ENCODE data around the gene ANKRD18B.
"Not testable (repeated sequence)": the region's sequence is repeated elsewhere in the genome, so short reads cannot be mapped to it uniquely, and the experiment has no call there.

The ANKRD18B gene

GRCh38 chr9:33523397-33524305 is at the start of gene ANKRD18B:
TSS of gene ANKRD18B (plus strand) at chr9:33524251. CDS start at chr9:33524490, 239 bp downstream.
- DNase-seq, result peak; percentile 83

DNA sequence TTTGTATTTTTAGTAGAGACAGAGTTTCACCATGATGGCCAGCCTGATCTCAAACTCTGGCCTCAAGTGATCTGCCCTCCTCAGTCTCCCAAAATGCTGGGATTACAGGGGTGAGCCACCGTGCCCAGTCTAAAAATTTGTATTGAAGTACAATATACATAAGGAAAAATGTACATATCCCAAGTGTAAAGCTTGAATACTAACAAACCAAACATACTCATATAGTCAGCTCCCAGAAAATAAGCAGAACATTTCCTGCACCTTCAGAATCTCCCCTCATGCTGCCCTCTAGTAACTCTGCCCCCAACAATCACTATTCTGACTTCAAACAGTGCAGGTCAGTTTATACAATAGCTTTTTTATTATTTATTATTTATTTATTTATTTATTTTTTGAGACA is 48.7 kb upstream of the ANKRD18B start:
- DNase-seq, result no peak

DNA sequence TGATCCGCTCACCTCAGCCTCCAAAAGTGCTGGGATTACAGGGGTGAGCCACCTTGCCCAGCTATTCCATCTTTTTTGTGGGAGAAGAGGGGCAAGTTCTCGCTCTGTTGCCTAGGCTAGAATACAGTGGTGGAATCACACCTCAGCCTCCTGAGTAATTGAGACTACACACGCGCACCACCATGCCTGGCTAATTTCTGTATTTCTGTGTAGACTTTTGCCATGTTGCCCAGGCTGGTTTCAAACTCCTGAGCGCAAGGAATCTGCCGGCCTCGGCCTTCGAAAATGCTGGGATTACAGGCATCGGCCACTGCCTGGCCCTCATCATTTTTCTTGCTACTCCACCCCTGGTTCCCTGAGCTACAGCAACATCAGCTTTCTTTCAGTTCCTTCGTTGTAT is 47.5 kb upstream of the ANKRD18B start:
- no peak for DNase-seq

DNA sequence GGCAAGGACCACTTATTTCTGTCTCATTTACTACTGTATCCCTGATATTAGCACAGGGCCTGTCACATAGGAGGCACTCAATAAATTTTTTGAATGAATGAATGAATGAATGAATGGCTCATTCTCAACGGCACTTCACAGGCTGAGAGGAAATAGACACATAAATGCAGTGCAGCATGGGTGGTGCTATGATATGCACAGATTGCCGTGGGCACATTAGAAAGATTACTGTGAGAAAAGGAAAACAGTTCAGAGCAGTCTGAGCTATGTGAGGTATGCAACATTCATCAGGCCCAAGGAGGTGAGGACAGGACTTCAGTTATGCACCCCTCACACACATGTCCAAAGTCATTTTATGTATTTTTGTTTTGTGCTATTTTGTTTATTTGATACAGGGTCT is 43.9 kb upstream of the ANKRD18B start:
- no peak for DNase-seq

- DNase-seq, result no peak
These were observed 43.1 kb upstream of the ANKRD18B start for GRCh38 chr9:33480976-33481375.

DNA sequence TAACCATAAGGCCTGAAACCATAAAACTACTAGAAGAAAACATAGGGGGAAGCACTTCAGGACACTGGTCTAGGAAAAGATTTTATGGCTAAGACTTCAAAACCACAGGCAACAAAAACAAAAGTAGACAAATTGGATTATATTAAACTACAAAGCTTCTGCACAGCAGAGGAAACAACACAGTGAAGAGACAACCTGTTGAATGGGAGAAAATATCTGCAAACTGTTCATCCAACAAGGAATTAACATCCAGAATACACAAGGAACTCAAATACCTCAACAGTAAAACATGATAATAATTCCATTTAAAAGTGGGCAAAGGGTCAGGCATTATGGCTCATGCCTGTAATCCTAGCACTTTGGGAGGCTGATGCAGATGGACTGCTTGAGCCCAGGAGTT is 38.7 kb upstream of the ANKRD18B start:
- not testable (repeated sequence) for DNase-seq

DNA sequence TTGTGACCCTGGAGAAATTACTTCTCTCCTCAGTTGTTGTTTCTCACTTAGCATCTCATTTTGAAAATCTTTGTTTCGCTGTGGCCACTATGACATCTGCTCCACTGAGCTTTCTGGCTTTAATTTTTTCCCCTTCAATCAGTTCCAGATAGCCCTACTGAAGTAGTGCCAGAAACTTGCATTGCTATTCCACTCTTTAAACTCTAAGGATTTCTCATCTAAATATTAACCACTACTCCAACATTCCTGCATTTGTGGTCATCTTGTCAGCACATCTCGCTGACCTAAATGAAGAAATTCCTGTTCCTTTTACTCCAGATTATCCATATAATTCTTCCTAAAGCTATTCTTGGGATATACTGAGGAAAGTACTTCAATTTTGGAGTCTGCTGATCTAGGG is 35.0 kb upstream of the ANKRD18B start:
- no peak for DNase-seq

DNA sequence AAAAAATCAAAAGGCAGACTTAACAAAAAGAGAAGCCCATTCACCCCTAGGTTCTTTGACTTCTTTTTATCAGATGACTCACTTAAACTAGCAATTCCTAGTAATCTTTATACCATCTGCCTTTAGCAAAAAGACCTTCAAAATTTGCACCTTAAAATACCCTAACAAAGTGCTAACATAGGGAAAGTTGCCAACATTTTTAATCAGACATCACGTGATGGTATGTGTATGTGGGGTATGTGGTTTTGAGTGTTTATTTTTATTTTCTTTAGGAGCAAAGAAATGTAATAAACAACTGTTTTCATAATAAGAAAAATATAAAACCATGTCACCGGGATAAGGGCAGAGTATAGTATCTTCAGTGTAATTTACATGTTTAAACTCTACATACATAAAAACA is 30.2 kb upstream of the ANKRD18B start:
- not testable (repeated sequence) for DNase-seq

GRCh38 chr9:33498387-33498786 is 25.7 kb upstream of the ANKRD18B start:
- DNase-seq, result no peak

GRCh38 chr9:33506626-33507370 is 17.3 kb upstream of the ANKRD18B start:
- DNase-seq, result no peak

GRCh38 chr9:33510262-33511183 is 13.5 kb upstream of the ANKRD18B start:
- DNase-seq, result peak; percentile 58

DNA sequence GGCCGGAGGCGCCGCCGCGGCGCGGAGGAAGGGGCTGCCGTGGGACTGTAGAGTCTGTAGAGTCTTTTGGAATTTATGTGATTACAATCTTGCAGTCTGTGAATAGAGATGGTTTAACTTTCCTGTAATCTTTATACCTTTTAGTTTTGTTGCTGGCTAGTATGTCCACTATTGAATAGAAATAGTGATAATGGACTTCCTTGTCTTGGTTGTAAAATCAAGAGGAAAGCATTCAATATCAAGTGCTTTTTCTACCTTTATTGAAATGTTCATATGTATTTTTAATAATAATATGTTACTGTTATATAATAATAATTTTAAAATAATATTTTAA is 12.9 kb upstream of the ANKRD18B start:
- not testable (repeated sequence) for DNase-seq

GRCh38 chr9:33512535-33512934 is 11.5 kb upstream of the ANKRD18B start:
- DNase-seq, result not testable (repeated sequence)

DNA sequence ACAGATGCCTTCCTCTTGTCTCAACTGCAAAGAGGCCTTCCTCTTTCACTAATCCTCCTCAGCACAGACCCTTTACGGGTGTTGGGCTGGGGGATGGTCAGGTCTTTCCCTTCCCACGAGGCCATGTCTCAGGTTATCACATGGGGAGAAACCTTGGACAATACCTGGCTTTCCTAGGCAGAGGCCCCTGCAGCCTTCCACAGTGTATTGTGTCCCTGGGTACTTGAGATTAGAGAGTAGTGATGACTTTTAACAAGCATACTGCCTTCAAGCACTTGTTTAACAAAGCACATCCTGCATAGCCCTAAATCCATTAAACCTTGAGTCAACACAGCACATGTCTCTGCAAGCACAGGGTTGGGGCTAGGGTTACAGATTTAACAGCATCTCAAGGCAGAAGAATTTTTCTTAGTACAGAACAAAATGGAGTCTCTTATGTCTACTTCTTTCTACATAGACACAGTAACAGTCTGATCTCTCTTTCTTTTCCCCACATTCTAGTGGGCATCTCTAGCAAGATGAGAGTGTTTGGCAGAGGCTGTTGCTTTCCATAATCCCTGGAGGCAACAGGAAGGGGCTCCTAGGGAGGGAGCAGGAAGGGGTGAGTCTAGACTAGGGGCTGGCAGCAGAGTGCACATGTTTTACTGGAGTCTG is 8.6 kb upstream of the ANKRD18B start:
- DNase-seq, result not testable (repeated sequence)

DNA sequence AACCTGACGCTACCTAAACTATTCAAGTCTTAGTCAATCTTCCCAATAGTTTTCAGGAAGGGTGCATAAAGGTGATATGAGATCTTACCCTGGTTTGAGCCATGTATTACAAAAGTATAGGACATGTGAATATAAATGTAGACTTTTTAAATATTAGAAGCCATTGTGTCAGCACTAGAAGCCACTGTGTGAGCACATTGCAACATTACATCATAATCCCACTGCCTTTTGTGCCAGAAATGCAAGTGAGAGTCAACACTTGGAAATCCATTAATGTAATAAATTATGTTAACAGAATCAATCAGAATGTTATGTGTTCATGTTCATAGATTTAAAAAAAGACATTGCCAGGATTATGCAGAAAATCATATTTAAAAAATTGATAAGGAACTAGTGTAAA is 7.7 kb upstream of the ANKRD18B start:
- DNase-seq, result not testable (repeated sequence)

GRCh38 chr9:33517373-33517772 is 6.7 kb upstream of the ANKRD18B start:
- DNase-seq, result no peak

GRCh38 chr9:33517934-33518577 is 6.0 kb upstream of the ANKRD18B start:
- not testable (repeated sequence) for DNase-seq

DNA sequence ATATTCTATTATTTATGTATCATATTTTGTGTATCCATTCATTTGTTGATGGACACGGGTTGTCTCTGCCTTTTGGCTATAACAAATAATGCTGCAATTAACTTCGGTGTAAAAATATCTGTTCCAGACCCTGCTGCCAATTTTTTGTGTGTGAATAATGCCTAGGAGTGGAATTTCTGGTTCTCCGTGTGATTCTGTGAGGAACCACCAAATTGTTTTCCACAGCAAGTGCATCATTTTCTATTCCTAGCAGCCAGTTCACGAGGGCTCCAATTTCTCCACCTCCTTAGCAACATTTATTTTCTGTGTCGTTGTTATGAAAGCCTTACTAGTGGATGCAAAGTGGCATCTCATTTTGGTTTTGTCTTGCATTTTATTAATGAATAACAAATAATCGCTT is 2.2 kb upstream of the ANKRD18B start:
- not testable (repeated sequence) for DNase-seq

GRCh38 chr9:33524306-33524947 is 376 bp downstream of the ANKRD18B start:
- no peak for DNase-seq

DNA sequence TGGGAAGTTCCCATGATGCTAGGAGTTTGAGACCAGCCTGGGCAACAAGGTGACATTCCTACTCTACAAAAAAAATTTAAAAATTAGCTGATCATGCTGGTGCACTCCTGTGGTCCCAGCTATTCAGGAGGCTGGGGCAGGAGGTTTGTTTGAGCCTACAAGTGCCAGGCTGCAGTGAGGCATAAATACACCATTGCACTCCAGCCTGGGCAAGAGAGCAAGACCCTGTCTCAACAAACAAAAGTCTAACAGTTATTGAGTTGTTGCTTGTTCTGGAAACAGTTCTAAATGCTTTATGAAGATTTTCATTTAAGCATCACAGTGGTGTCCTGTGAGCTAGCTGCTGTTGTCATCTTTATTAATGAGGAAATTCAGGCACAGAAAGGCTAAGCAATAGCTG is 4.0 kb downstream of the ANKRD18B start:
- DNase-seq, result not testable (repeated sequence)

DNA sequence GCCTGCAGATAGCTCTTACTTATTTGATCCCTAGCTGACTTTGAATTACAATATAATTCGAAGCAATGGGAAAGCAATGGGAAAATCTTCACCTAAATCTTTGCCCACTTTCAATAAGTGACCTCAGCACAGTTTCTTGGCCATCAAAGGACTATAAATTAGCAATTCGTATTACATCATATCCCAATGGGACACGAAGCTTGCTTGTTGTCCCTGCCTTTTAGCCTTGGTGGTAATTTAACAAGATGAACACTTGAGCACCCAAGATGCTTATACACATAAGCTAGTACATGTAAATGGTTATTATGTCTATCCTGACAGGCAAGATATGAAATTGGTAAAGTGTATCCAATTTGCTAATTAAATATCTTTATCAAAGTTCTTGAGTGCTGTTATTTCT is 9.9 kb downstream of the ANKRD18B start:
- not testable (repeated sequence) for DNase-seq
